ENCODE measurements around the gene HECTD4.

DNA sequence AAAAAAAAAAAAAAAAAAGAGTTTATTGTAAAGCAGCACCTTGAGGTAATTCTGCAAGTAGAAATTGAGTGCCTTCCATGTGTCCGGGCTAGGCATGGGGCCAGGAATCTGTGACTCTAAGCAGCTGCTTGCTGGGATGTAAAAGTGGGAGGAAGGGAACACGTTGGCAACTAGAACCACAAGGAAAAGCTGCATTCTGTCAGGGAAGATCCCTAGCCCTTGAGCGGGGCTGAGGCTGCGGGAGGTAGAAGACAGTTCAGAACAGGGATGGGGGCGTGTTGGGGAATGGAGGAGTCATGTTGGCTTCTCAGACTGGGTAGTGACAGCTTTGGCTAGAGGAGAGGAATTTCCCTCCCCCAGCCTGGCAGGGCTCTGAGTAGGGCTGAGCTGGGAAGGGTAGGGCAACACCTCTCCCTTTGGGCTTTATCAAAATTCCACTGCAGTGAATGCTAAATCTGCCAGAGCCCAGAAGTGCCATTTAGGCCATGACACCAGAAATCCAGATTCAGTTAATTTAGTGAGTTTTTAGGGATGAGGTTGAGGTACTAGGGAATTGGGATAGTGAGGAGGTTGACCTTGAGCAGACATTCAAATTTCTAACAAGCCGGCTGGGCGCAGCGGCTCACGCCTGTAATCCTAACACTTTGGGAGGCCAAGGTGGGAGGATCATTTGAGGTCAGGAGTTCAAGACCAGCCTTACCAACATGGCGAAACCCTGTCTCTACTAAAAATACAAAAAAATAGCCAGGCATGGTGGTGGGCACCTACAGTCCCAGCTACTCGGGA, 260.3 kb downstream of the HECTD4 start:
- TF ChIP-seq, protein P1, sequence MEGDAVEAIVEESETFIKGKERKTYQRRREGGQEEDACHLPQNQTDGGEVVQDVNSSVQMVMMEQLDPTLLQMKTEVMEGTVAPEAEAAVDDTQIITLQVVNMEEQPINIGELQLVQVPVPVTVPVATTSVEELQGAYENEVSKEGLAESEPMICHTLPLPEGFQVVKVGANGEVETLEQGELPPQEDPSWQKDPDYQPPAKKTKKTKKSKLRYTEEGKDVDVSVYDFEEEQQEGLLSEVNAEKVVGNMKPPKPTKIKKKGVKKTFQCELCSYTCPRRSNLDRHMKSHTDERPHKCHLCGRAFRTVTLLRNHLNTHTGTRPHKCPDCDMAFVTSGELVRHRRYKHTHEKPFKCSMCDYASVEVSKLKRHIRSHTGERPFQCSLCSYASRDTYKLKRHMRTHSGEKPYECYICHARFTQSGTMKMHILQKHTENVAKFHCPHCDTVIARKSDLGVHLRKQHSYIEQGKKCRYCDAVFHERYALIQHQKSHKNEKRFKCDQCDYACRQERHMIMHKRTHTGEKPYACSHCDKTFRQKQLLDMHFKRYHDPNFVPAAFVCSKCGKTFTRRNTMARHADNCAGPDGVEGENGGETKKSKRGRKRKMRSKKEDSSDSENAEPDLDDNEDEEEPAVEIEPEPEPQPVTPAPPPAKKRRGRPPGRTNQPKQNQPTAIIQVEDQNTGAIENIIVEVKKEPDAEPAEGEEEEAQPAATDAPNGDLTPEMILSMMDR (IDR thresholded peaks at IDR 0.05): no peak
- no peak for TF ChIP-seq POLR2A (IDR thresholded peaks at IDR 0.05)
